Peyer's patch (tissue), 4 donors: ENCODE measurements around the gene ENG.
"Not testable (repeated sequence)": the region's sequence is repeated elsewhere in the genome, so short reads cannot be mapped to it uniquely, and the experiment has no call there.

Experiments
- CTCF ChIP-seq, 6 experiments: fragments of 450-650 bp in 4 of 6; fragments of 200-600 bp in 2 of 6; sonication (generic) in 1 of 6; IDR thresholded peaks; one replicate each; pipeline ENCODE4 v1.5.1; 2017 to 2019; ENCODE audit warnings: antibody characterized with exemption in 6 of 6, mild to moderate bottlenecking in 3 of 6, moderate library complexity in 1 of 6
- POLR2A ChIP-seq, 2 donors: fragments of 450-650 bp; IDR thresholded peaks; one replicate each; pipeline ENCODE4 v1.5.1; 2017; ENCODE audit warnings: antibody characterized with exemption in 2 of 2, mild to moderate bottlenecking in 2 of 2, moderate library complexity in 2 of 2

GRCh38 chr9:127881715-127882114, 27.3 kb upstream of the ENG start:
- not testable (repeated sequence) for TF ChIP-seq CTCF, POLR2A (IDR thresholded peaks at IDR 0.05)
